Upper lobe of left lung (tissue), 6 donors: ENCODE data around the gene DYNC2I2. TPM values are rescaled to one million over a fixed set of nuclear protein-coding genes. Genes with fewer than 3 reads are reported as not detected.
A peak's percentile ranks its signal among the peaks of the same experiment; 100 is the strongest.

Experiments
- ATAC-seq, 2 donors: fragments of 200-7000 bp; cut with Tn5 transposase; one replicate each; pipeline ENCODE4 v1.9.1; 2022; ENCODE audit warnings: mild to moderate bottlenecking in 2 of 2, moderate library complexity in 2 of 2; ENCODE audit not compliant: low FRiP score in 2 of 2
- DNase-seq, 2 donors: peaks; one replicate each; pipeline ENCODE4 v3.0.0-alpha.2; 2019 to 2020
- H3K27ac ChIP-seq, 4 donors: fragments of 200-600 bp; sonication (generic); one replicate each; pipeline ENCODE4 v1.5.1; 2016 to 2019
- H3K27me3 ChIP-seq, 4 donors: fragments of 200-600 bp; sonication (generic); one replicate each; pipeline ENCODE4 v1.5.1; 2017 to 2019
- H3K36me3 ChIP-seq, 4 donors: fragments of 200-600 bp; sonication (generic); one replicate each; pipeline ENCODE4 v1.5.1; 2016 to 2019
- H3K4me1 ChIP-seq, 4 donors: fragments of 200-600 bp; sonication (generic); one replicate each; pipeline ENCODE4 v1.5.1; 2018 to 2019
- H3K4me3 ChIP-seq, 4 donors: fragments of 200-600 bp; sonication (generic); one replicate each; pipeline ENCODE4 v1.5.1; 2017 to 2019; ENCODE audit warnings: mild to moderate bottlenecking in 2 of 4, moderate library complexity in 1 of 4
- H3K9me3 ChIP-seq, 4 donors: fragments of 200-600 bp; sonication (generic); one replicate each; pipeline ENCODE4 v1.5.1; 2018 to 2019
- CTCF ChIP-seq, 6 experiments: fragments of 450-650 bp in 4 of 6; fragments of 200-600 bp in 2 of 6; sonication (generic) in 2 of 6; IDR thresholded peaks; one replicate each; pipeline ENCODE4 v1.5.1; 2016 to 2019; ENCODE audit warnings: antibody characterized with exemption in 6 of 6
- EP300 ChIP-seq, 4 donors: sonication (generic); formaldehyde crosslinking; IDR thresholded peaks; one replicate each; pipeline ENCODE4 v1.5.1; 2017; ENCODE audit warnings: antibody characterized with exemption in 4 of 4, control low read depth in 2 of 4
- POLR2A ChIP-seq, 4 donors: fragments of 450-650 bp; IDR thresholded peaks; one replicate each; pipeline ENCODE4 v1.5.1; 2016 to 2017; ENCODE audit warnings: antibody characterized with exemption in 4 of 4, mild to moderate bottlenecking in 2 of 4
- POLR2AphosphoS5 ChIP-seq, 2 donors: sonication (generic); formaldehyde crosslinking; IDR thresholded peaks; one replicate each; pipeline ENCODE4 v1.5.1; 2017; ENCODE audit warnings: antibody characterized with exemption in 2 of 2
- WGBS, 2 donors: methylation state at CpG; one replicate each; pipeline ENCODE4 v1.1.5; 2017 to 2018; 5-methylcytosine and 5-hydroxymethylcytosine counted together
- total RNA-seq, 6 donors: library from RNA; depleted of rRNA in 4 of 6; stranded (reverse); fragments of >200 nt in 4 of 6; gene quantifications; one replicate each; pipeline versions ENCODE4 v1.1.0 to v1.2.1, GENCODE V29; 2016 to 2021
- donor health status: DM: no; HTN: no; CAD: no; lungs with moderate emphysema.
- donor health status: DM: no; HTN: yes; CAD: no; lungs with severe emphysema.

DYNC2I2 gene
- total RNA-seq, 6 donors from 2014 or later: 47.8 to 105 (median 76.8) TPM

- peak in 1 of 2 donors; percentile 38 for DNase-seq
Measured at GRCh38 chr9:128689293-128689774, 32.7 kb upstream of the DYNC2I2 start.

GRCh38 chr9:128688501-128689292 is 32.0 kb upstream of the DYNC2I2 start, which contains the start of gene SET:
Gene SET, plus strand, starts transcription at chr9:128689222. Its CDS starts 361 bp downstream, at chr9:128689583.
- peak in 2 of 4 donors; percentile 89 to 98 for TF ChIP-seq POLR2A (IDR thresholded peaks at IDR 0.05)
- no peak for TF ChIP-seq EP300 (IDR thresholded peaks at IDR 0.05)
- no peak for TF ChIP-seq CTCF (IDR thresholded peaks at IDR 0.05)
- TF ChIP-seq POLR2AphosphoS5 (IDR thresholded peaks at IDR 0.05): peak; percentile 48 to 84
- peak; percentile 92 to 96 for ATAC-seq
- Histone ChIP-seq H3K36me3 (peaks cover 13 to 26% (median 16%) of the 10 kb centered on the region in 4 donors), H3K27me3 (no peaks in the 10 kb centered on the region), H3K27ac (peak within 1 kb of the TSS; percentile 95 to 98 (median 98)), H3K9me3 (no peaks in the 10 kb centered on the region), H3K4me1 (peaks cover 45 to 59% (median 53%) of the 10 kb centered on the region in 4 donors), H3K4me3 (peak within 1 kb of the TSS; percentile 88 to 95 (median 92))
- peak; percentile 97 to 99 for DNase-seq
- 6 to 10% methylated on average over 10 to 30 of the region's 93 CpGs for whole genome bisulfite sequencing, 2 donors

More at GRCh38 chr9:128689293-128689774, 32.7 kb upstream of the DYNC2I2 start:
- peak in 1 of 4 donors; percentile 92 for TF ChIP-seq POLR2A (IDR thresholded peaks at IDR 0.05)
- no peak for TF ChIP-seq CTCF (IDR thresholded peaks at IDR 0.05)
- Histone ChIP-seq H3K4me1 (peaks cover 45 to 58% (median 52%) of the 10 kb centered on the region in 4 donors), H3K9me3 (no peaks in the 10 kb centered on the region), H3K27me3 (no peaks in the 10 kb centered on the region), H3K36me3 (peaks cover 19 to 32% (median 22%) of the 10 kb centered on the region in 4 donors), H3K27ac (peak overlapping the region; percentile 95 to 98 (median 98)), H3K4me3 (peak overlapping the region; percentile 80 to 95 (median 92))
- WGBS, 2 donors: 0% methylated on average over 51 of the region's 80 CpGs; no CpG with 5 or more reads in 1 of the 2 donors
- ATAC-seq: peak in 1 of 2 donors; percentile 50

- peak overlapping the region in 3 of 4 donors; percentile 90 to 98 (median 97) for H3K27ac ChIP-seq
- TF ChIP-seq CTCF (IDR thresholded peaks at IDR 0.05) (no peak), EP300 (IDR thresholded peaks at IDR 0.05) (no peak), POLR2A (IDR thresholded peaks at IDR 0.05) (no peak), POLR2AphosphoS5 (IDR thresholded peaks at IDR 0.05) (no peak)
- no peak overlapping the region for H3K4me3 ChIP-seq
- H3K27me3 ChIP-seq: no peaks in the 10 kb centered on the region
- WGBS, 2 donors: 88 to 92% methylated on average over 4 of the region's 4 CpGs
- DNase-seq (no peak), ATAC-seq (no peak)
- peaks cover 3 to 13% (median 6%) of the 10 kb centered on the region in 4 donors for H3K36me3 ChIP-seq
- no peaks in the 10 kb centered on the region for H3K9me3 ChIP-seq
- peaks cover 54 to 70% (median 65%) of the 10 kb centered on the region in 4 donors for H3K4me1 ChIP-seq
Measured at GRCh38 chr9:128687453-128687852, 30.8 kb upstream of the DYNC2I2 start.

GRCh38 chr9:128685636-128686489 is 29.2 kb upstream of the DYNC2I2 start:
- peak overlapping the region in 3 of 4 donors; percentile 14 to 37 (median 22) for H3K4me3 ChIP-seq
- no peaks in the 10 kb centered on the region for H3K9me3 ChIP-seq
- peak overlapping the region; percentile 87 to 93 (median 90) for H3K27ac ChIP-seq
- DNase-seq (peak; percentile 59 to 80), ATAC-seq (no peak)
- H3K4me1 ChIP-seq: peaks cover 46 to 69% (median 56%) of the 10 kb centered on the region in 4 donors
- WGBS, 2 donors: 42 to 48% methylated on average over 10 to 16 of the region's 17 CpGs
- H3K27me3 ChIP-seq: no peaks in the 10 kb centered on the region
- TF ChIP-seq CTCF (IDR thresholded peaks at IDR 0.05) (no peak), POLR2AphosphoS5 (IDR thresholded peaks at IDR 0.05) (peak in 1 of 2 donors; percentile 38), POLR2A (IDR thresholded peaks at IDR 0.05) (peak in 3 of 4 donors; percentile 13 to 51 (median 31)), EP300 (IDR thresholded peaks at IDR 0.05) (no peak)
- no peaks in the 10 kb centered on the region for H3K36me3 ChIP-seq
